Smooth muscle cell of the umbilical artery (primary cell): ENCODE results near the gene CX3CR1. TPM values are rescaled to one million over a fixed set of nuclear protein-coding genes. Genes with fewer than 3 reads are reported as not detected.

ENCODE experiments used
- total RNA-seq: library from RNA; depleted of rRNA; stranded (reverse); fragments of >200 nt; gene quantifications from 2 replicates; pipeline ENCODE4 v1.2.3, GENCODE V29; 2014

CX3CR1 gene
- not detected in 2 replicates for total RNA-seq

DNA sequence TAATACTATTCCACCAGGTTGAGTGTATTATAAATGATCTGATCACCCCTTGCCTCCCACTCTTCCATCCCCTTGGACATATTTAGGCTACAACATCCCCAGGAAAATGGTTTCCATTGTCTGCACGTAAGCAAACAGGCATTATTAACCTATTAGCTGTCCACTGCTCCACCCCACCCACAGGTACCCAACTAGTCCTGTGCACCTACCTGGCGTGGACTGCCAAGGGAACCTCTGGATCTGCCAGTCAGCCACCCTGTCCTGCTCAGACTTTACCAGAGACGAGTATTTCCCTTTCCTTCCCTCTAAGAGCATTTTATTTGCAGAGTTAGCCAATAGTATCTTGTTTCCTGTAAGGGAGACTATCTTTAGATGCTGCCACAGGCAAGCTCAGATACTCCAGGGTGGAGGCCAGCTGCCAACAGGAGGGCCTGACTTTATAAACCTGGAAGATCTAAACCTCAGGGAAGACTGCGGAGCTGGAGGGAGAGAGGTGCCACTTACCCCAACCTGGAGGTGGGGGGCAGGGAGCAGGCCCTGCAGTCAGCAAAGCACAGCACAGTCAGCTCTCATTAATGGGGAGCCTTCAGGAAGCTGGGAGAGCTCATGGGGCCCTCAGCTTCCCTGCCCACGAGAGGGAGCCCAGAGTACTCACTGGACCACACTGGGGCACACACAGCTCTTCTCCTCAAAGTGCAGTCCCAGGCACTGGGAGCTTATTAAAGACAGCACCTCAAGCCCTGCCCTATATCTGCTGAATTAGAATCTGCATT, at the start of gene CX3CR1:
Gene CX3CR1, minus strand, starts transcription at position 292 of the 773 bp plus-strand sequence. CDS start 13,527 bp downstream, outside the sequence.

GRCh38 chr3:39329493-39329892, 49.7 kb upstream of the CX3CR1 start, which contains the start of gene CCR8:
TSS of gene CCR8 (plus strand) at chr3:39329709. CDS start at chr3:39332332, 2,623 bp downstream.

Other genes starting within 250 kb of the CX3CR1 start
- gene SCN11A, start 228.1 kb downstream of the CX3CR1 start, total RNA-seq: not detected in 2 replicates
- gene WDR48, start 228.0 kb downstream of the CX3CR1 start, total RNA-seq: 36.2 and 38.1 TPM in 2 replicates
- gene GORASP1, start 172.4 kb downstream of the CX3CR1 start, total RNA-seq: 41.0 and 49.5 TPM in 2 replicates
- gene TTC21A, start 172.4 kb downstream of the CX3CR1 start, total RNA-seq: 3.0 and 3.5 TPM in 2 replicates
- gene CSRNP1, start 126.4 kb downstream of the CX3CR1 start, total RNA-seq: 17.4 and 18.1 TPM in 2 replicates
- 0.05 TPM in 1 of 2 replicates, not detected in the other for gene XIRP1, start 87.4 kb downstream of the CX3CR1 start, total RNA-seq
- gene CCR8, start 49.7 kb upstream of the CX3CR1 start, total RNA-seq: not detected in 2 replicates
- gene SLC25A38, start 103.3 kb upstream of the CX3CR1 start, total RNA-seq: 13.6 and 16.6 TPM in 2 replicates
- 664 and 977 TPM in 2 replicates for gene RPSA, start 126.7 kb upstream of the CX3CR1 start, total RNA-seq
- gene MOBP, start 187.6 kb upstream of the CX3CR1 start, total RNA-seq: not detected in 2 replicates